ENCODE results near the gene BNIP3.

Gene BNIP3

GRCh38 chr10:131980761-131981428 lies 828 bp downstream of the BNIP3 start:
- Histone ChIP-seq H3K9me2 (replicated peaks; ENCODE audit: insufficient read depth, low read length) (no peaks in the 10 kb centered on the region), H3K79me2 (ENCODE audit: insufficient read depth, low read length) (peaks cover 40% of the 10 kb centered on the region; the same call in 1 of the 2 replicates), H2AFZ (ENCODE audit: low read depth, low read length, severe bottlenecking) (no peak overlapping the region)

GRCh38 chr10:131980321-131980720 lies 1.4 kb downstream of the BNIP3 start:
- Histone ChIP-seq H3K9me3 (ENCODE audit: insufficient read depth, low read length) (no peaks in the 10 kb centered on the region), H4K20me1 (ENCODE audit: low read depth, low read length) (peaks cover 4% of the 10 kb centered on the region; the same call in 1 of the 2 replicates), H3K4me3 (ENCODE audit: insufficient read depth, low read length, poor library complexity, severe bottlenecking) (peak overlapping the region; percentile 73), H3K79me2 (ENCODE audit: insufficient read depth, low read length) (peaks cover 42% of the 10 kb centered on the region; the same call in 1 of the 2 replicates), H3K27ac (ENCODE audit: low read depth, low read length) (no peak overlapping the region), H3K9me2 (replicated peaks; ENCODE audit: insufficient read depth, low read length) (no peaks in the 10 kb centered on the region), H3K27me3 (ENCODE audit: low read length) (no peaks in the 10 kb centered on the region), H3K4me2 (ENCODE audit: low read depth, low read length, poor library complexity, severe bottlenecking) (peak overlapping the region; percentile 80), H2AFZ (ENCODE audit: low read depth, low read length, severe bottlenecking) (no peak overlapping the region), H3K36me3 (ENCODE audit: low read length) (no peaks in the 10 kb centered on the region), H3F3A (ENCODE audit: insufficient read depth) (0 out of 2 replicates have a peak, but pooled peaks cover 4% of the 10 kb centered on the region), H3K9ac (ENCODE audit: low read length) (no peak overlapping the region)
- no peak for TF ChIP-seq EZH2phosphoT487 (conservative IDR thresholded peaks at IDR 0.05; ENCODE audit: low read length)
- TF ChIP-seq CTCF (IDR thresholded peaks at IDR 0.05; ENCODE audit: insufficient read depth, low read length, poor library complexity, severe bottlenecking) = no peak

More at GRCh38 chr10:131980761-131981428, 828 bp downstream of the BNIP3 start:
- H3F3A ChIP-seq (ENCODE audit: insufficient read depth) = 0 out of 2 replicates have a peak, but pooled peaks cover 4% of the 10 kb centered on the region
- H3K9me3 ChIP-seq (ENCODE audit: insufficient read depth, low read length) = no peaks in the 10 kb centered on the region
- H3K9ac ChIP-seq (ENCODE audit: low read length) = peak overlapping the region; percentile 66
- no peaks in the 10 kb centered on the region for H3K27me3 ChIP-seq (ENCODE audit: low read length)
- H3K4me2 ChIP-seq (ENCODE audit: low read depth, low read length, poor library complexity, severe bottlenecking) = peak overlapping the region; percentile 80
- peak overlapping the region; percentile 73 for H3K4me3 ChIP-seq (ENCODE audit: insufficient read depth, low read length, poor library complexity, severe bottlenecking)
- peaks cover 4% of the 10 kb centered on the region; the same call in 1 of the 2 replicates for H4K20me1 ChIP-seq (ENCODE audit: low read depth, low read length)
- H3K27ac ChIP-seq (ENCODE audit: low read depth, low read length) = no peak overlapping the region
- no peaks in the 10 kb centered on the region for H3K36me3 ChIP-seq (ENCODE audit: low read length)
- TF ChIP-seq EZH2phosphoT487 (conservative IDR thresholded peaks at IDR 0.05; ENCODE audit: low read length) = no peak
- TF ChIP-seq CTCF (IDR thresholded peaks at IDR 0.05; ENCODE audit: insufficient read depth, low read length, poor library complexity, severe bottlenecking) = no peak

- Histone ChIP-seq H4K20me1 (ENCODE audit: low read depth, low read length) (peaks cover 4% of the 10 kb centered on the region; the same call in 1 of the 2 replicates), H3K9me3 (ENCODE audit: insufficient read depth, low read length) (no peaks in the 10 kb centered on the region), H3K9me2 (replicated peaks; ENCODE audit: insufficient read depth, low read length) (no peaks in the 10 kb centered on the region), H3F3A (ENCODE audit: insufficient read depth) (0 out of 2 replicates have a peak, but pooled peaks cover 4% of the 10 kb centered on the region), H3K36me3 (ENCODE audit: low read length) (no peaks in the 10 kb centered on the region), H3K9ac (ENCODE audit: low read length) (no peak overlapping the region), H3K4me2 (ENCODE audit: low read depth, low read length, poor library complexity, severe bottlenecking) (peak overlapping the region; percentile 80), H3K27me3 (ENCODE audit: low read length) (no peaks in the 10 kb centered on the region), H2AFZ (ENCODE audit: low read depth, low read length, severe bottlenecking) (no peak overlapping the region), H3K79me2 (ENCODE audit: insufficient read depth, low read length) (peaks cover 45% of the 10 kb centered on the region; the same call in 1 of the 2 replicates), H3K4me3 (ENCODE audit: insufficient read depth, low read length, poor library complexity, severe bottlenecking) (no peak overlapping the region), H3K27ac (ENCODE audit: low read depth, low read length) (no peak overlapping the region)
- TF ChIP-seq EZH2phosphoT487 (conservative IDR thresholded peaks at IDR 0.05; ENCODE audit: low read length) (no peak), CTCF (IDR thresholded peaks at IDR 0.05; ENCODE audit: insufficient read depth, low read length, poor library complexity, severe bottlenecking) (no peak)
Observed at GRCh38 chr10:131979821-131980270, 1.9 kb downstream of the BNIP3 start.
